Heart left ventricle (tissue), 13 donors: ENCODE results near the gene TRIM29.

Experiments used
- CTCF ChIP-seq, 12 donors: fragments of 200-600 bp; sonication (generic) in 4 of 12; IDR thresholded peaks; one replicate each; pipeline versions ENCODE4 v1.5.0 to v1.8.0; 2018 to 2022; ENCODE audit warnings: antibody characterized with exemption in 12 of 12, mild to moderate bottlenecking in 5 of 12
- POLR2A ChIP-seq, 2 donors: fragments of 450-650 bp; IDR thresholded peaks; one replicate each; pipeline ENCODE4 v1.6.1; 2017; ENCODE audit warnings: antibody characterized with exemption in 2 of 2, mild to moderate bottlenecking in 2 of 2, moderate library complexity in 2 of 2
- donor health status: ischemic (EF 13 %, LVEDD 7.1; RV severe dilation, severe dysfunction).
- donor health status: DM: no; HTN: yes; CAD: no.
- donor health status: DM: no; HTN: no; CAD: no.
- donor health status: ischemic (EF 25% LVEDD 6.9; RV normal size, moderate dysfunction).
- donor health status: ischemic (EF 25% LVEDD 5.7; RV mildly dilated, moderate dysfunction).
- donor health status: ischemic (EF 35%, LVEDD 5.7; RV mildly dilated, moderate dysfunction).
- donor health status: nonischemic (EF 11% LVEDD 7.7; RV severe dilation, severe dysfunction).
- donor health status: DM: yes; HTN: yes; CAD: no.
- donor health status: PGD.
- donor health status: ischemic (EF 29% LVEDD 5.4; RV normal size, mild dysfunction).
- donor health status: nonischemic (EF 23%, LVEDD 6.1; RV moderate dilation, normal function).

- TF ChIP-seq CTCF (IDR thresholded peaks at IDR 0.05): no peak
- no peak for TF ChIP-seq POLR2A (IDR thresholded peaks at IDR 0.05)
Measured at GRCh38 chr11:120122924-120123683, 14.8 kb downstream of the TRIM29 start.
